DOHH2 (cell line): ENCODE results near the gene R3HDML.

ENCODE experiments used
- H3F3A ChIP-seq: fragments of 200-600 bp; sonication (generic), shearing (Covaris generic); 2 replicates; pipeline ENCODE4 v1.6.0; 2016; ENCODE audit warnings: antibody characterized with exemption, mild to moderate bottlenecking; ENCODE audit not compliant: control insufficient read depth, insufficient read depth
- H3K27ac ChIP-seq: fragments of 200-600 bp; sonication (generic); 2 replicates; pipeline ENCODE4 v1.5.1; 2014; ENCODE audit warnings: low read depth, mild to moderate bottlenecking, low read length, moderate library complexity
- H3K27me3 ChIP-seq: fragments of 200-600 bp; sonication (generic); 2 replicates; pipeline ENCODE4 v1.6.1; 2014; ENCODE audit warnings: mild to moderate bottlenecking, low read length, mixed read lengths; ENCODE audit not compliant: control insufficient read depth
- H3K36me3 ChIP-seq: fragments of 200-600 bp; sonication (generic); 2 replicates; pipeline ENCODE4 v1.6.1; 2014; ENCODE audit warnings: mild to moderate bottlenecking, low read length, moderate library complexity, mixed read lengths; ENCODE audit not compliant: control insufficient read depth
- H3K4me1 ChIP-seq: fragments of 200-600 bp; sonication (generic); 2 replicates; pipeline ENCODE4 v1.6.1; 2014; ENCODE audit warnings: mild to moderate bottlenecking, low read length, mixed read lengths; ENCODE audit not compliant: control insufficient read depth
- H3K4me2 ChIP-seq: fragments of 200-600 bp; sonication (generic); 2 replicates; pipeline ENCODE4 v1.6.0; 2014; ENCODE audit warnings: mild to moderate bottlenecking, low read length, moderate library complexity
- H3K4me3 ChIP-seq: fragments of 200-600 bp; sonication (generic); 2 replicates; pipeline ENCODE4 v1.5.1; 2014; ENCODE audit warnings: mild to moderate bottlenecking, low read length, mixed read lengths
- H3K79me2 ChIP-seq: fragments of 200-600 bp; sonication (generic); 2 replicates; pipeline ENCODE4 v1.6.1; 2014; ENCODE audit warnings: mild to moderate bottlenecking, low read length, mixed read lengths; ENCODE audit not compliant: control insufficient read depth
- H3K9me2 ChIP-seq: fragments of 200-600 bp; sonication (generic); replicated peaks from 2 replicates; pipeline ENCODE4 v1.6.1; 2014; ENCODE audit warnings: mild to moderate bottlenecking, low read length, mixed read lengths; ENCODE audit not compliant: control insufficient read depth
- H3K9me3 ChIP-seq: fragments of 200-600 bp; sonication (generic); 2 replicates; pipeline ENCODE4 v1.6.1; 2014; ENCODE audit warnings: antibody characterized with exemption, low read length, mixed read lengths; ENCODE audit not compliant: control insufficient read depth, insufficient read depth
- H4K20me1 ChIP-seq: fragments of 200-600 bp; sonication (generic); 2 replicates; pipeline ENCODE4 v1.6.0; 2014; ENCODE audit warnings: low read depth, mild to moderate bottlenecking, antibody characterized with exemption, low read length, moderate library complexity; ENCODE audit not compliant: control insufficient read depth, insufficient read depth
- EZH2phosphoT487 ChIP-seq: fragments of 200-600 bp; sonication (generic); IDR thresholded peaks from 2 replicates; pipeline ENCODE4 v1.6.1; 2017; ENCODE audit warnings: borderline replicate concordance, mild to moderate bottlenecking, antibody characterized with exemption, low read length, moderate library complexity, mixed read lengths
- TF ChIP-seq, protein P1 (sequence below): fragments of 200-600 bp; sonication (generic); IDR thresholded peaks from one replicate; pipeline ENCODE4 v1.5.1; 2014; ENCODE audit warnings: antibody characterized with exemption, mild to moderate bottlenecking, low read depth, low read length; ENCODE audit not compliant: poor library complexity, severe bottlenecking

The R3HDML gene

GRCh38 chr20:44336725-44337380 lies at the start of gene R3HDML:
R3HDML (plus strand) TSS chr20:44337043; CDS start chr20:44337158, 115 bp downstream.
- no peaks in the 10 kb centered on the region for H3K36me3 ChIP-seq
- no peaks in the 10 kb centered on the region for H3K27me3 ChIP-seq
- TF ChIP-seq EZH2phosphoT487, result no peak
- TF ChIP-seq, protein P1, sequence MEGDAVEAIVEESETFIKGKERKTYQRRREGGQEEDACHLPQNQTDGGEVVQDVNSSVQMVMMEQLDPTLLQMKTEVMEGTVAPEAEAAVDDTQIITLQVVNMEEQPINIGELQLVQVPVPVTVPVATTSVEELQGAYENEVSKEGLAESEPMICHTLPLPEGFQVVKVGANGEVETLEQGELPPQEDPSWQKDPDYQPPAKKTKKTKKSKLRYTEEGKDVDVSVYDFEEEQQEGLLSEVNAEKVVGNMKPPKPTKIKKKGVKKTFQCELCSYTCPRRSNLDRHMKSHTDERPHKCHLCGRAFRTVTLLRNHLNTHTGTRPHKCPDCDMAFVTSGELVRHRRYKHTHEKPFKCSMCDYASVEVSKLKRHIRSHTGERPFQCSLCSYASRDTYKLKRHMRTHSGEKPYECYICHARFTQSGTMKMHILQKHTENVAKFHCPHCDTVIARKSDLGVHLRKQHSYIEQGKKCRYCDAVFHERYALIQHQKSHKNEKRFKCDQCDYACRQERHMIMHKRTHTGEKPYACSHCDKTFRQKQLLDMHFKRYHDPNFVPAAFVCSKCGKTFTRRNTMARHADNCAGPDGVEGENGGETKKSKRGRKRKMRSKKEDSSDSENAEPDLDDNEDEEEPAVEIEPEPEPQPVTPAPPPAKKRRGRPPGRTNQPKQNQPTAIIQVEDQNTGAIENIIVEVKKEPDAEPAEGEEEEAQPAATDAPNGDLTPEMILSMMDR, result no peak
- H3K4me1 ChIP-seq, result no peaks in the 10 kb centered on the region
- H3F3A ChIP-seq, result no peaks in the 10 kb centered on the region
- no peaks in the 10 kb centered on the region for H4K20me1 ChIP-seq
- no peaks in the 10 kb centered on the region for H3K9me3 ChIP-seq
- H3K27ac ChIP-seq, result no peak within 1 kb of the TSS
- no peaks in the 10 kb centered on the region for H3K79me2 ChIP-seq
- no peak within 1 kb of the TSS for H3K4me3 ChIP-seq
- H3K4me2 ChIP-seq, result no peak within 1 kb of the TSS
- no peaks in the 10 kb centered on the region for H3K9me2 ChIP-seq

- H3K79me2 ChIP-seq, result no peaks in the 10 kb centered on the region
- H3K9me2 ChIP-seq, result no peaks in the 10 kb centered on the region
- H3K4me2 ChIP-seq, result no peak overlapping the region
Measured at GRCh38 chr20:44287272-44288097, 49.4 kb upstream of the R3HDML start.

GRCh38 chr20:44288252-44288651 lies 48.6 kb upstream of the R3HDML start:
- H3K4me1 ChIP-seq, result no peaks in the 10 kb centered on the region
- no peaks in the 10 kb centered on the region for H4K20me1 ChIP-seq
- H3K9me3 ChIP-seq, result 0 out of 2 replicates have a peak, but pooled peaks cover 4% of the 10 kb centered on the region
- no peaks in the 10 kb centered on the region for H3F3A ChIP-seq
- no peaks in the 10 kb centered on the region for H3K27me3 ChIP-seq
- no peaks in the 10 kb centered on the region for H3K79me2 ChIP-seq
- H3K36me3 ChIP-seq, result no peaks in the 10 kb centered on the region
- H3K27ac ChIP-seq, result no peak overlapping the region
- no peak overlapping the region for H3K4me2 ChIP-seq
- H3K4me3 ChIP-seq, result no peak overlapping the region
- H3K9me2 ChIP-seq, result no peaks in the 10 kb centered on the region
- TF ChIP-seq, protein P1, result no peak
- TF ChIP-seq EZH2phosphoT487, result no peak

More at GRCh38 chr20:44287272-44288097, 49.4 kb upstream of the R3HDML start:
- no peaks in the 10 kb centered on the region for H3K36me3 ChIP-seq
- H3K4me3 ChIP-seq, result no peak overlapping the region
- H3F3A ChIP-seq, result no peaks in the 10 kb centered on the region
- no peaks in the 10 kb centered on the region for H3K4me1 ChIP-seq
- TF ChIP-seq EZH2phosphoT487, result no peak
- TF ChIP-seq, protein P1, result no peak
- 0 out of 2 replicates have a peak, but pooled peaks cover 4% of the 10 kb centered on the region for H3K9me3 ChIP-seq
- H3K27me3 ChIP-seq, result no peaks in the 10 kb centered on the region
- H4K20me1 ChIP-seq, result no peaks in the 10 kb centered on the region
- no peak overlapping the region for H3K27ac ChIP-seq
